OCI-M1 (cell line): ENCODE results near the gene RMRP.

ENCODE experiments used
- DNase-seq: peaks from one replicate; lab custom pipeline; 2025; lab: John Stamatoyannopoulos, UW

The RMRP gene

GRCh38 chr9:35609820-35610163 lies 48.0 kb downstream of the RMRP start:
- no peak for DNase-seq

GRCh38 chr9:35609001-35609819 lies 48.6 kb downstream of the RMRP start:
- DNase-seq: no peak

- no peak for DNase-seq
Observed at GRCh38 chr9:35608221-35608620, 49.6 kb downstream of the RMRP start.
